HG02588 (cell line): ENCODE data around the gene ARHGAP28.
"Not testable (repeated sequence)": the region's sequence is repeated elsewhere in the genome, so short reads cannot be mapped to it uniquely, and the experiment has no call there.

Experiments used
- ATAC-seq: cut with Tn5 transposase; IDR thresholded peaks from one replicate; pipeline ENCODE4 v1.9.1; 2021; ENCODE audit warnings: mild to moderate bottlenecking, moderate library complexity; ENCODE audit not compliant: unreplicated experiment

The ARHGAP28 gene

GRCh38 chr18:6763524-6763923 lies 34.0 kb downstream of the ARHGAP28 start:
- ATAC-seq = no peak

- no peak for ATAC-seq
These were observed 34.9 kb downstream of the ARHGAP28 start for GRCh38 chr18:6764382-6764781.

DNA sequence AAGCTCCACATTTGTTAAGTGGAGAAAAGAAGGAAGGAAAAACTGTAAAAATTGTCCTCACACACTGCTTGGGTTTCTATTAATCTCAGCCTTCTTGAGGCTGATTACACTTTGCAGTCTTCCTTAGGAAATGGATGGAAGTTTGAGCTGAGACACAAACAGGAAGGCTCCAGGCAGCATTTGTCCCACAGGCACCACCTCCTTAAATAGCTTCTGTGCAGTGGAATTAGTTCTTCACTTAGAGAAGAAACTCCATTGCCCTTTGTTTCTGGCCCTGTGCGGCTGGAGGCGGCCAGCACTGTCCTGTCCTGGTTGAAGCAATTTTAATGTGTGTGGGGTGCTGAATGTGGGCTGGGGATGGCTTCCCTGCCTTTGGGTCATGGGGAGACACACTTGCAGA lies 44.3 kb downstream of the ARHGAP28 start:
- ATAC-seq = no peak

- ATAC-seq = no peak
These were observed 45.7 kb downstream of the ARHGAP28 start for GRCh38 chr18:6775237-6775636.

GRCh38 chr18:6775702-6776101 lies 46.2 kb downstream of the ARHGAP28 start:
- ATAC-seq = no peak

DNA sequence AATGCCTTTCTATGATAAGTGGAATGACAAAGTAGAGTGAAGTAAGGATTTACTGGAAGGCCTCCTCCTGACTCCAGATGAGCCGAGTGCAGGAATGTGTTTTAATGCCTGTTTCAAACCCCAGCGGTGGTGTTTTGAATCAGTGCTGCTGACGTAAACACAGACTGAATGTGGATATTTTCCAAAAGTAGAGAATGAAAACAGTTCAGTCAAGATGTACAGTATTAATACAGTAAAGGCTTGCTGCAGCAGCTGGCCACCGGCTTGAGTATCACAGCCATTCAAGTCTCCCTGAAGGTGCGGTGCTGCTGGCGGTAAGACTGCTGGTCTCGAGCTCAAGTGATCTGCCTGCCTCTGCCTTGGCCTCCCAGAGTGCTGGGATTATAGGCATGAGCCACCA lies 46.7 kb downstream of the ARHGAP28 start:
- ATAC-seq = no peak

GRCh38 chr18:6777509-6777908 lies 48.0 kb downstream of the ARHGAP28 start:
- no peak for ATAC-seq

GRCh38 chr18:6778459-6779247 lies 49.1 kb downstream of the ARHGAP28 start:
- ATAC-seq = no peak

DNA sequence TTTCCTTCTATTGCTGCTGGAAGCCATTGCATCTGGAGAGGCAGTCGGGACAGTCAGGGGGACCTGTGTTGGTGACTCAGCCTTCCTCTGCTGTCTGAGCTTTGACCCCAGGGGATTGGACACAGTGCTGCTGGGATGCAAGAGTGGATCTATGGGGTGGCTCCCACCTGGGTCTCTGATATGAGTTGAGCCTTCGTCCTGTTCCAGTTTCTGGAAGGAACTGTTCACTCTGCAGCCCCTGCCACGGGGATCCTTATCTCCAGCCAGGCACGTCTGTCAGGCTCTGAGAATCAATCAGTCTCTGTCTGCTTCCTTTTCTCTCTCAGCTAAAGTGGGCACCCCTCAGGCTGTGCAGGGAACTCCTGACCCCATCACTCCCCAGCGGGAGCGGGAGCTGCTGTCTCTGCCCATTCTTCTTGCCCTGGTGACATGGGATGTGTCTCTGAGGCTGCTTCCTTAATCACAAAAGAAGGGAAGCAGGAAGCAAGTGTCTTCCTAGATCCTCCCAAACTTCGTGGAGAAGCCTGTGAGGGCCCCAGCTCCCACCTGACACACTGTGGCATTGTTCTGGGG lies 51.7 kb downstream of the ARHGAP28 start:
- no peak for ATAC-seq

GRCh38 chr18:6781796-6782195 lies 52.3 kb downstream of the ARHGAP28 start:
- ATAC-seq = no peak

- no peak for ATAC-seq
These were observed 53.3 kb downstream of the ARHGAP28 start for GRCh38 chr18:6782861-6783260.

DNA sequence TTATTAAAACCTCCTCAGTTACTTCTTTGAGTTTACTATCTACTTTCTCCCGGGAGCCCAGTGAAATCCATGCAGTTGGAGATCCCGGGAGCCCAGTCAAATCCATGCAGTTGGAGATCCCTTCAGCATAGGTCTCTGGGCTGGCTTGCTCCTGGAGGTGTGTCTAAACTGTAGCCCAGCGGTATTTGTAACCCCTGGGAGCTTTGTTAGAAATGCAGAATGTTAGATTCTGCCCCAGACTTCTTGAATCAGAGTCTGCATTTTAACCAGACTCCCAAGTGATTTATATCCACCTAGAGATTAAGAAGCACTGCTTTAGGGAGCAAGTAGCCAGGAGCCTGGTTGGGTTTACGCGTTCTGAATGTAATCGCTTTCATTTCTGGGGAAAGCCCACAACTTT lies 54.5 kb downstream of the ARHGAP28 start:
- ATAC-seq = no peak

GRCh38 chr18:6785001-6785400 lies 55.5 kb downstream of the ARHGAP28 start:
- no peak for ATAC-seq

DNA sequence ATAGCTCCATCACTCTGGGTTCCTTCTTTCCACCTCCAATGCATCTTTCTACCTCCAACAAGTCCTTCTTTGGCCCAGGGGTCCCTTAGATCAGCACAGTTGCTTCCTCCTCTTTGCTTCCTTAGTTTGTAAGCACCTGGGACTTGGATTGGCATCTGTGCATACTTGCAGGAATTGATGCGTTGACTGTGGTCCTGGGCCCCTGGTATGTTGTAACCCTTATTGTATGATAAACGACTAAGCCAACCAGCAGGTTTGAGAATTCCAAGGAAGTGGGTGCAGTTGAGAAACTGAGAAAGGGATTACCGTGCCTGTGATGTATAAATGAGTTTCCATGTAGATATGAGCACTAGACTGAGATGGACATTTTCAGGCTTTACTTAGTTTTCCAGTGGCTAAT lies 55.9 kb downstream of the ARHGAP28 start:
- ATAC-seq = no peak

- no peak for ATAC-seq
These were observed 62.9 kb downstream of the ARHGAP28 start for GRCh38 chr18:6792391-6792790.

- ATAC-seq = no peak
These were observed 63.9 kb downstream of the ARHGAP28 start for GRCh38 chr18:6793455-6793854.

GRCh38 chr18:6793986-6794385 lies 64.5 kb downstream of the ARHGAP28 start:
- no peak for ATAC-seq

- ATAC-seq = no peak
These were observed 65.8 kb downstream of the ARHGAP28 start for GRCh38 chr18:6795307-6795706.

DNA sequence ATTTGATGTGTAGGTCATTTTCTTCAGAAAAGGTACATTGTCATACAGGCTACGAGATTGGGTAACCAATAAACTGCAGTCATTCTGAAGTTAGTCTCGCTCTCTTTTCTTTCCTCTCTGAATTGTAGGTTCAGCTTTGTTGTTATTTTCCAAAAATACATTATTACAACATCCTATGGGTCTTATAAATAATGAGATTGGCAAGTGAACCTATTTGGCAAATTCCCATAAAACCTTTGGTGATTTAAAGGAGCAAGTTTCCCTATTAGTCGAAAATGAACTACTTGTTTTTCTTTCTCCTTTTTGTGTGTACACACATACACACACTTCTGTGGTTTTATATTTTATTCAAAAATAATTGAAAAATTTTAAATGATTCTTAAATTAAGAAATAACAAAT lies 67.0 kb downstream of the ARHGAP28 start:
- ATAC-seq = no peak

DNA sequence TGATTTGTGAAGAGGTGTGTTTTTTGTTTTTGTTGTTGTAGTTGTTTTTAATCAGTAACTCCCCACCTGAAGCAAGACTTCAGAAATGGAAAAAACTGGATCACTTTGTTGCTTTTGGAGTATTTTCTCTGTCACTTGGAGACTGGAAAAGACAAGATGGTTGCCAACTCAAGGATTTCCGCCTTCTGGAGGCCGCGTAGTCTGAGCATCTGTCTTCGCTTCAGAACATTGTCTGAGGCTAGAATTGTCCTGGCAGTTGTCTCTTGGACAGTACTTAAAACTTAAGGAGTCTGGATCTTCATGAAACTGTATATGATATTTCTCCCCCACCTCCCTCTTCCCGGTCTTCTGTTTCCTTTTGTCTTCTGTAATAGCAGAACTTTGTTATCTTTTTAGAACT lies 67.7 kb downstream of the ARHGAP28 start:
- ATAC-seq = no peak

GRCh38 chr18:6798896-6799295 lies 69.4 kb downstream of the ARHGAP28 start:
- no peak for ATAC-seq

DNA sequence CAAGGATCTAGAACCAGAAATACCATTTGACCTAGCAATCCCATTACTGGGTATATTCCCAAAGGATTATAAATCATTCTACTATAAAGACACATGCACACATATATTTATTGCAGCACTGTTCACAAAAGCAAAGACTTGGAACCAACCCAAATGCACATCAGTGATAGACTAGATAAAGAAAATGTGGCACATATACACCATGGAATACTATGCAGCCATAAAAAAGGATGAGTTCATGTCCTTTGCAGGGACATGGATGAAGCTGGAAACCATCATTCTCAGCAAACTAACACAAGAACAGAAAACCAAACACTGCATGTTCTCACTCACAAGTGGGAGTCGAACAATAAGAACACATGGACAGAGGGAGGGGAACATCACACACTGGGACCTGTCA lies 70.8 kb downstream of the ARHGAP28 start:
- not testable (repeated sequence) for ATAC-seq
